Measurements from ENCODE around the gene CLCN4. TPM values are rescaled to one million over a fixed set of nuclear protein-coding genes. Genes with fewer than 3 reads are reported as not detected.

CLCN4 gene
- total and polyA plus RNA-seq, 2 of the 8 experiments (the other 6 are each of a cell fraction or from before 2014, with no cell fraction given) = 3.3 to 11.2 TPM

- WGBS, 2 experiments (ENCODE audit: extremely low coverage in 1 of 2, insufficient coverage in 1 of 2, insufficient read length in 1 of 2, insufficient replicate concordance in 2 of 2, low coverage in 1 of 2, low lambda C conversion rate in 2 of 2, missing lambda C conversion rate in 1 of 2) = 90% methylated on average over 6 of the region's 6 CpGs; no CpG with 5 or more reads in 1 of the 2 experiments
- no peaks in the 10 kb centered on the region for H3K4me1 ChIP-seq (replicated peaks in 1 of 4; ENCODE audit: control insufficient read depth in 3 of 4, insufficient read depth in 4 of 4, low read length in 3 of 4)
- FAIRE-seq = no peak
- H3K27me3 ChIP-seq (replicated peaks in 1 of 4; ENCODE audit: control insufficient read depth in 3 of 4, extremely low read depth in 1 of 4, insufficient read depth in 3 of 4, low read length in 3 of 4) = no peaks in the 10 kb centered on the region; a peak in 1 of 7 replicates
- H3K23ac ChIP-seq (ENCODE audit: insufficient read length) = no peak overlapping the region
- H3K9me3 ChIP-seq (ENCODE audit: insufficient read depth in 2 of 2, low read depth in 1 of 2, low read length in 1 of 2) = no peaks in the 10 kb centered on the region
- H3K4me2 ChIP-seq (ENCODE audit: insufficient read depth in 1 of 2, low read depth in 2 of 2, low read length in 2 of 2) = no peak overlapping the region
- DNase-seq (ENCODE audit: low read depth in 1 of 2, low spot score in 2 of 2) = no peak
- H4K8ac ChIP-seq (ENCODE audit: extremely low read depth, insufficient read depth, low read length) = no peak overlapping the region
- H2BK12ac ChIP-seq (ENCODE audit: low read depth, low read length) = no peak overlapping the region
- no peak overlapping the region for H4K91ac ChIP-seq (replicated peaks; ENCODE audit: insufficient read length, low read length)
- no peak overlapping the region for H2AK5ac ChIP-seq (ENCODE audit: low read depth, low read length)
- no peak overlapping the region for H3K27ac ChIP-seq (ENCODE audit: low read depth, low read length)
- no peaks in the 10 kb centered on the region for H3K23me2 ChIP-seq (ENCODE audit: low read depth, low read length)
- POLR2A ChIA-PET (ENCODE audit: partially characterized antibody) = no interaction called here
- H3K79me2 ChIP-seq (ENCODE audit: control insufficient read depth in 1 of 2, insufficient read depth in 2 of 2, low read length in 2 of 2) = no peaks in the 10 kb centered on the region
- H3K4me3 ChIP-seq (ENCODE audit: extremely low read depth in 1 of 4, insufficient read depth in 2 of 4, low read depth in 3 of 4, low read length in 4 of 4) = no peak overlapping the region
- no peak overlapping the region for H2BK5ac ChIP-seq (ENCODE audit: low read depth, low read length)
- H2BK15ac ChIP-seq (ENCODE audit: low read length) = no peak overlapping the region
- H3K18ac ChIP-seq (ENCODE audit: extremely low read depth, low read length) = no peak overlapping the region
- no peak overlapping the region for H2BK120ac ChIP-seq (replicated peaks; ENCODE audit: low read depth, low read length)
- no peaks in the 10 kb centered on the region for H3K79me1 ChIP-seq (ENCODE audit: low read depth, low read length)
- no peak overlapping the region for H2AFZ ChIP-seq (ENCODE audit: low read length)
- no peak overlapping the region for H2BK20ac ChIP-seq (ENCODE audit: low read length)
- no peaks in the 10 kb centered on the region for H3K36me3 ChIP-seq (ENCODE audit: control insufficient read depth in 2 of 4, insufficient read depth in 4 of 4, low read length in 3 of 4)
- no peak overlapping the region for H4K5ac ChIP-seq (ENCODE audit: insufficient read length, low read depth, low read length)
- no peak overlapping the region for H3K9ac ChIP-seq (replicated peaks in 1 of 4; ENCODE audit: extremely low read depth in 1 of 4, low read depth in 3 of 4, low read length in 3 of 4)
- H4K20me1 ChIP-seq (replicated peaks in 1 of 2; ENCODE audit: control insufficient read depth in 1 of 2, insufficient read depth in 2 of 2, low read length in 2 of 2) = no peaks in the 10 kb centered on the region
- TF ChIP-seq POLR2AphosphoS5 (IDR thresholded peaks at IDR 0.05; ENCODE audit: low read depth, low read length) = no peak
- TF ChIP-seq KDM1A (IDR thresholded peaks at IDR 0.05; ENCODE audit: borderline replicate concordance, low read length) = no peak
- no peak for TF ChIP-seq ATF2 (IDR thresholded peaks at IDR 0.05; ENCODE audit: low read length)
- TF ChIP-seq KDM5A (IDR thresholded peaks at IDR 0.05; ENCODE audit: low read length) = no peak
- TF ChIP-seq KDM4A (IDR thresholded peaks at IDR 0.05; ENCODE audit: low read depth, low read length, severe bottlenecking) = no peak
- no peak for TF ChIP-seq RAD21 (IDR thresholded peaks at IDR 0.05 in 1 of 2, conservative IDR thresholded peaks at IDR 0.05 in 1 of 2; ENCODE audit: low read depth in 2 of 2, low read length in 2 of 2)
- TF ChIP-seq PHF8 (conservative IDR thresholded peaks at IDR 0.05; ENCODE audit: low read depth, low read length) = no peak
- no peak for TF ChIP-seq SIRT6 (IDR thresholded peaks at IDR 0.05; ENCODE audit: low read length)
- TF ChIP-seq TAF1 (IDR thresholded peaks at IDR 0.05; ENCODE audit: low read depth, low read length) = no peak
- TF ChIP-seq RNF2 (IDR thresholded peaks at IDR 0.05; ENCODE audit: borderline replicate concordance, low read depth, low read length, missing control alignments, poor library complexity, severe bottlenecking) = no peak
- TF ChIP-seq BACH1 (IDR thresholded peaks at IDR 0.05; ENCODE audit: low read length) = no peak
- no peak overlapping the region for H3K4ac ChIP-seq (replicated peaks; ENCODE audit: insufficient read length, low read depth, low read length)
- CTCF ChIA-PET (ENCODE audit: partially characterized antibody) = interaction anchor here (1.2 kb wide), 1 partner anchor 96 kb away, joined by 3 read pairs; no protein-coding TSS in a partner anchor
- no peak overlapping the region for H3K14ac ChIP-seq (ENCODE audit: insufficient read length)
- no peak overlapping the region for H3K56ac ChIP-seq (replicated peaks; ENCODE audit: insufficient read length, low read depth, low read length)
These were observed 129.4 kb downstream of the CLCN4 start for GRCh38 chrX:10286195-10286594.
